NCI-H2227 (cell line): ENCODE results near the gene KLHL25.
"Not testable (repeated sequence)": the region's sequence is repeated elsewhere in the genome, so short reads cannot be mapped to it uniquely, and the experiment has no call there.

ENCODE experiments used
- DNase-seq: peaks from one replicate; lab custom pipeline; 2025; ENCODE audit not compliant: unreplicated experiment; lab: John Stamatoyannopoulos, UW

KLHL25 gene

DNA sequence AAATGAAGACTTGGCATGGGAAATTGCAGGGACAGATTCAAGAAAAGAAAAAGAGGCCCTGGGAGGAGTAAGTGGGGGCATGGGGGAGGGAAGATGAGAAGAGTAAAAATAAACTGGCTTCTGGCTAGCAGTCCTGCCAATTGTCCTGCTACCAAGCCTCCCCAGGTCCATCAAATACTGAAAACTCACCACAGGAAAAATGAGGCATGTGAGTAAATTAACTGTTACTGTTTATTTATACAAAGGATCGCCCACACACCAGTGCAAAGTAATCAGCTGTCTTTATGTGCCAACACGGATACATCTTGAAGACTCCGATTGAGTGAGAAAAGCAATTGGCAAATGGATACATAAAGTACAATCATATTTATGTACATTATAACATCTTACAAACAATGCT, 10.7 kb upstream of the KLHL25 start:
- DNase-seq = no peak

DNA sequence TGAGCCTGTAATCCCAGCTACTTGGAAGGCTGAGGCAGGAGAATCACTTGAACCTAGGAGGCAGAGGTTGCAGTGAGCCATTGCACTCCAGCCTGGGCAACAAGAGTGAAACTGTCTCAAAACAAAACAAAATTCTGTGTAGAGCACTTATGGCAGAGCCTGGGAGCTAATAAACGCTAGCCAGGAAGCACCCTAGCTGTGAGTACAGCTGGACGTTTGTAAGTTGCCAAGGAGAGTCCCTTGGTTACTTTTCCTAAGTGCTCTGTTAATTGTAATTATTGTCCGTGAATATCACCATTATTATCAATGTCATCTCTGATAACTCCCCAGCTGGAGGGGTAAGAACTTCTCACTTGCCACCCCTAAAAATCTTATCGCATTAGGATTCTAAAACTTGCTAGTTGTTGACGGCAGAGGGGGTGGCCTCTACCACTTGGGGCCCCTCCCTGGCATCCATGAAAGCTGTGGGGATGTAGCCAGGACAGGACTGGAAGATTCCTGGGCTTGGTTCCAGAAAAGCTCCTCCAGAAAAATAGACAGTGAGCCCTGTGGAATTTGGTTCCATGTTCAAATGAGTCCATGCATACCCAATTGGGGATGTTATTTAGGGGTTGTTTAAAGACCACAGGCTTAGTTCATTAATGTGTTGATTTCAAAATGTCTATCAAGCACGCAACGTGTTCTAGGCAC, 9.9 kb upstream of the KLHL25 start:
- no peak for DNase-seq

DNA sequence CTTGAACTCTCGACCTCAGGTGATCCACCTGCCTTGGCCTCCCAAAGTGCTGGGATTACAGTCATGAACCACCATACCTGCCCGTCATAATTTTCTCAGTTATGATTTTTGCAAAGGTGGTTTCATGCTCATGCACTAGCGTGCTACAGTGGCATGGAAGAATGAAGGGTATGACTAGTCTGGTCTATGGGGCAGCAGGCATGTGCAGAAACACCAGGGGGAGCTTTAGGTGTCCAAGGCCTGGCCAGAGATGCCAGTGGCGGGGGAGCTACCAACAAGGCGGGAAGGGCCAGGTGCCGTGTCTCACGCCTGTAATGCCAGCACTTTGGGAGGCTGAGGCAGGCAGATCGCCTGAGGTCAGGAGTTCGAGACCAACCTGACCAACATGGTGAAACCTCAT, 7.9 kb upstream of the KLHL25 start:
- DNase-seq = not testable (repeated sequence)

DNA sequence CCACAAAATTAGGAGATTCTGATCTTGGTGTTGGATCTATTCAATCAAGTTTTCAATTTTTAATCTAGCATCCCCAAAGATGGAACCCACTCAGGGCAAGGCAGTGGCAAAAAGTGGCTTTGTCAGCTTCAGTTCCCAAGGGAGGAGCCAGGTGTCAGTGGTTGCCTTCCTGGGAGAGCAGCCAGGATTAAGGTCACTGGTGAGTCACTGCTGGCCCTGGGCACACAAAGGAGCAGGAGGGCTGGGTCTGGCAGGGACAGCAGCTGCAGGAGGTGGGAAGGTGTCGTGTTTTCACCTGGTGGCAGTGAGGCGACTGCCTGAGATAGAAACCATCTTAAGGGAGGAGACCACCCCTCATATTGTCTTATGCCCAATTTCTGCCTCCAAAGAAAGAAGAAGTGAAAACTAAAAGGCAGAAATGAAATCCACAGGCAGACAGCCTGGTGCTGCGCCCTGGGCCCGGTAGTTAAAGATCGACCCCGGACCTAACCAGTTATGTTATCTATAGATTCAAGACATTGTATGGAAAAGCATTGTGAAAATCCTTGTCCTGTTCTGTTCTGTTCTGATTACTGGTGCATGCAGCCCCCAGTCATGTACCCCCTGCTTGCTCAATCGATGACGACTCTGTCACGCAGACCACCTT, 5.9 kb upstream of the KLHL25 start:
- DNase-seq = no peak

DNA sequence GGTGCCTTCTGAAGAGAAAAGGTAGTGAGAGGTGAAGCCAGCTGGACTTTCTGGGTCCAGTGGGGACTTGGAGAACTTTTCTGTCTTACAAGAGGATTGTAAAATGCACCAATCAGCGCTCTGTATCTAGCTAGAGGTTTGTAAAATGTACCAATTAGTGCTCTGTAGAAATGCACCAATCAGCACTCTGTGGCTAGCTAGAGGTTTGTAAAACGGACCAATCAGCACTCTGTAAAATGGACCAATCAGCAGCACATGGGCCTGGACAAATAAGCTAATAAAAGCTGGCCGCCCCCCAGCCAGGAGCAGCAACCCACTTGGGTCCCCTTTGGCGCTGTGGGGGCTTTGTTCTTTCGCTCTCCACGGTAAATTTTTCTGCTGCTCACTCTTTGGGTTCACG, 1.6 kb upstream of the KLHL25 start:
- DNase-seq = not testable (repeated sequence)

DNA sequence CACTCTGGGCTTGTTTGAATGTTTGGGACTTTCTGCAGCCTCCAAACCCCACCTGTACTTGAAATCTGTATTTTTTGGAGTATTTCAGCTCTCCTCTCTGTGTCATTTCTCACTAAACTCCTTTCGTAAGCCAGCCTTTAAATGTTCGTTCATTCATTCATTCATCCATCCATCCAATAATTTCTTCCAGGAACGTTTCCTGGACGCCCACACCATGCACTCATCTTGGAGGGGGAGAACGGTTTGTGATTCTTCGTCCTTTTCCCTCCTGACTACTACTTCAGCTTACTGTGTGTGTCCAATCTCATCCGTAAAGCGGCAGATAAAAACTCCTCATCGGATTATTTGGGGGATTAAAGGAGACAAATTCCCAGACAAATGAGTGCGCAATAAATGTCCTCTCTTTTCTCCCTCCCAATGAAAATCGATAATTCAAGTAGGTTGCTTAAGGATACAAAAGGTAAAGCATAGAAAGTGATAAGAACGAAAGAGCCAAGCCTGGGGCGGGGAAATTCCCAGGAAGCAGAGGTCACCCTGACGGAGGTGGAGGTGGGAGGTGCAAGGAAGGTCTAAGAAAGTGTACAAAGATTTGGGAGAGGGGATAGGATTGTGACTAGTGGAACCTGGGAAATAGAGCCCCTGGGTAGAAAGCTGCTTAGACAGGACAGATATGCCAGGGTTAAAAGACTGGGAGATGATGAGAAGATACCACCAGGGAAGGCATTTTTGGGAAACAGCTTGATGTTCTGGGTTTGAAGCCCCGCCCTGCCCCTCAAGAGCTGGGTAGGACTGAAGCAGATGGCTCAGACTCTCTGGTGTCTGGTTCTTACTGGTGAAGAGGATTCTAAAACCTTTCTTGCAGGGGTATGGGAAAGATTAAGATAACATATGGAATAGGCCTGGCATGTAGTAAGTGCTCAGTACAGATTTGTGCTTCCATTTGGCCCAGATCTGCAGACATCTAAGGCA, 896 bp upstream of the KLHL25 start:
- no peak for DNase-seq

DNA sequence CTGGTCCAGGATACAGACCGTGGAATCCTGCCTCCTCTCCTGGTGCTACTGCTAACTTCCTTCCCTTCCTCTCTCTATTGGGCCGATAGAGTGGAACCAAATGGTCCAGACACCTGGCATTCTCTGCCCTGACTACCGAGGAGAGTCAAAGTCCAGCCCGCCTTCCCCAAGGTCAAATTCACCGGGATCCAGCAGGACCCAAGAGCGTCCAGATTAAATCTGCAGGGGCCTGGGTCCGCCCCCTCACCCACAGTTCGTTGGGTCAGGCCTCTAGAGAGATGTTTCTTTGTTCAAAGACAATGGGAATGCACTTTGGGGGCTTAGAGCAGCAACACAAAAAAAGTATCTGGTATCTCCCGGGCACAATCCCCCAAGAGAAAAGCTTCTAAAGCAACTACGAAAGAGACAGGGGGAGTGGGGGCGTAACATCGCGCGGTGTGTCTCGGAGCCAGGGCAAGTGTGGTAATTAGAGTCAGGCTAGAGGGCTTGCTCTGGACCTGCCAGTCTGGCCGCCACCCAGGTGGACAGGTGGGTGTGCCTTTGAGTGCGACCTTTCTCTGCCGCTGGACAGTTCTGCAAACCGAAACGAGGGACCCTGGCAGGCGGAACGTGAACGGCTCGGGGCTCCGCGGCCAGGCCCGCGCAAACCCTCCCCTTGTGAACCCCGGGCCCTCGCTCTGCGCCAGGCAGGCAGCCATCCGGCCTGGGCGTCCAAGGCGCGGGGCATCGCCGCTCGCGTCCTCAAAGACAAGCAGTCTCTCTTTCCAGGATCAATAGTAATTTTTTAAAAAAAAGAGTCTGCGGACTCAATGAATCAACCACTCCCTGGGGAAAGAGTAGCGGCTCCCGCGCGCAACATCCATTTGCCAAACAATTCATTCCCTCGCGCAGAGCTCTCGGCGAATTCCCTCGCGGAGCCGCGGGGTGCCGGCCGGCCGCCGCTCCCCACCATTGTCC, 806 bp downstream of the KLHL25 start:
- DNase-seq = peak; percentile 32

DNA sequence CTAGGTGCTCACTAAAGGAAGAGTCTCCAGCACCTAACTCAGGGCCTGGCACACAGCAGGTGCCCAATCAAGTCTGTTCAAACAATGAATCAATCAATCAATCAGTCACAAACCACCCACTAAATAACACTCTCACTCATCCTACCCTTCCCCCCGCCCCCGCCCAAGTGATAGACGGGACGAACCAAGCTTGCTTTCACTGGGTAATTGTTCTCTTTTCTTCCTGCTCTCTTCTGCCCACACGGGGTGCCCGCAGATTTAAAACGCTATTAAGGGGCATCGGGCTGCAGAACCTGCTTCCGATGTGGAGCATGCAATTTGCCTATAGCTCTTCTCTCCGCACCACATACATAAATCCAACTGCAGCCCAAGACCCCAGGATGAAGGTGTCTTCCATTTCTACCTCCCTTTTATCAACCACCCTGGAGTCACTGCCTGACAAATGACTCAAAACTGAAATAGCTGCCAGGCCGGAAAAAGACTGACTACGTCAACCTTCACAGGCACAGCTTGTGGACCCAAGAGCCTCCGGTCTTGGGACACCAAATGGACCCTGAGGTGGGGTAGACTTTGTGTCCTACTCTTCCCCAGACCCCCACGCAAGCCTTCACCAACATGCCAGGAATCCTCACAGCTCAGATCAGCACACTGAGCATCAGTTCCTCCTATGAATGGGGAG, 1.7 kb downstream of the KLHL25 start:
- DNase-seq = no peak

DNA sequence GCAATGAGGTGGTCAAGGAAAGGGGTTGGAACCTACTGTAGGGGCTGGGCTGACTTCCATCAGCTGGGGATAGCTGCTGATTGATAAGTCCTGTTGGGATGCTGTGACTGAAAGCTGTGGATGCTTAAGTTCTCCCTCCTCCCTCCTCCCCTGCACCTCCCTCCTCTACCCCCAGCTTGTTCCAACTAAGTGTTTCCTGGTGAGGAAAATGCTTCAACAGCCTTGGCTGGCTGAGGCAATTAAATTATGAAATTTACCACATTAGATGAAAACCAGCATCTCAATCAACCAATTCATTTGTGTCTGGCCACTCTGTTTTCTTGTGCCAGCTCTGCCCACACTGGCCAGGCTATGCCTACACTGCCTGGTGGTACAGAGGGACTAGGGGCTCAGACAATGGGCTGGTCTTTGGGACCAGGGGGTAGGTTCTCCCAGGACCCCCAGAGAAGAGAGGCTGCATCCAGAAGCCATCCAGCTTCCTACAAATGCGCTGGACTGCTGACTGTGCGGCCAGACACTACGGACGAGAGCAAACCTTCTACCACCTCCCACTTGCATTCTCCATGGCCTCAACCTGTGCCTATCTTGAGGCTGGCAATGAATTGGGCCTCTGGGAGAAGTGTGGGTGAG, 2.5 kb downstream of the KLHL25 start:
- no peak for DNase-seq

DNA sequence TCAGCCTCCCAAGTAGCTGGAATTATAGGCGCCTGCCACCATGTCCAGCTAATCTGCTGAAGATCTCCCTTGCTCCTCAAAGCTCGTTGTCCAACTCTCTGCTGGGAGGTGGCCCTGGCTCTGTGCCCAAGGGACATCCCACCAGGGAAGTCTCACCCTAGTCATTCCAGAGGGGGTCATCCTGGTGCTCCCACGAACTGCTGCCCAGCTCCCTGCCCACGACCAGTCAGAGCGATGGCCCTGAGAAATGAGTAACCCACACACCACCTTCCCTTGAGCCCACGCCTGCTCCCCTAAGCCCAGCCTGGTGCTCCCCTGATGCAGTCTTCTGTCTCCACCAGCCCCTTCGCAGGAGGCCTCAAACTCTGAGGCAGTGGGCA, 5.2 kb downstream of the KLHL25 start:
- DNase-seq = no peak

DNA sequence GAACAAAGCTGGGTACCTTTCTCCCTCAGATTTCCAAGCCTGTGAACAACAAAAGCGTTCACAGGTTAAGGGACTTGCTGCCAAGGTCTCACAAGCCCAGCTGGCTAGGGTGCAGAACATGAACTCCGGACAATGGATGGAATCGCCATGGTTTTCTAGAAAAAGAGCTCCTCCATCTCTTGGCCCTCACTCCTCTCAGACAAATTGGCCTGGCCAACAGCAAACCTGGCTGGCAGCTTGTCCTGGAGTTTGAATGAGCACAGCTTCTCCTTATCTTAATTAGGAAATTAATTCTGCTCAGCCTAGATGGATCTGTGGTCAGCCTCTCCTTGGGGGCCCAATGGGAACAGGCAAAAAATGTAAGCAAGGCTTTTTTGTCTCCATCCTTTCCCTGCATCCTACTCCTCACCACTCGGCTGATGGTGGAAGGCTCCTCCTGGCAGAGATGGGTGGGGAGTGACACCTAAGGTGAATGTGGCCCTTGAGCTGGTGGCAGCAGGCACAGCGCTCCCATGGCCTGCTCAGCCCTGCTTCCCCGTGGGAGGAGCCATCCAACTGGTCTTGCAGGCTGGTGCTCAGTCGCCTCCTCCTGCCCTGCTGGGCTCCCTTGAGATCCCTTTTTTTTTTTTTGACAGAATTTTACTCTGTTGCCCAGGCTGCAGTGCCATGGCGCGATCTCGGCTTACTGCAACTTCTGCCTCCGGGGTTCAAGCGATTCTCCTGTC, 5.8 kb downstream of the KLHL25 start:
- DNase-seq = no peak

DNA sequence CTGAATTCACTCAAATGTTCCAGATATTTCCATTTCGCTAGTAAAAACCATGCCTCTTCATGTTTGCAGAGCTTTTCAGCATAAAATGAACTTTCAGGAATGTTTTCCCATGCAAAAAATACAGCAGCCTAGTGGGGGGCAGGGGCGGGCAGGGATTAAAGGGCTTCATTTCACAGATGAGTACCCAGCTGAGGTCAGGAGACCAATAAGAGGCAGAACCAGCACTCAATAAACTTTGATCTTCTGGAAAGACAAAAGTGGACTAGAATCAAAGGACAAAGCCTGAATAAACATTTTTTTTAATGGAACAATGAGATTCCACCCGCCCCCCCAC, 8.0 kb downstream of the KLHL25 start:
- no peak for DNase-seq

DNA sequence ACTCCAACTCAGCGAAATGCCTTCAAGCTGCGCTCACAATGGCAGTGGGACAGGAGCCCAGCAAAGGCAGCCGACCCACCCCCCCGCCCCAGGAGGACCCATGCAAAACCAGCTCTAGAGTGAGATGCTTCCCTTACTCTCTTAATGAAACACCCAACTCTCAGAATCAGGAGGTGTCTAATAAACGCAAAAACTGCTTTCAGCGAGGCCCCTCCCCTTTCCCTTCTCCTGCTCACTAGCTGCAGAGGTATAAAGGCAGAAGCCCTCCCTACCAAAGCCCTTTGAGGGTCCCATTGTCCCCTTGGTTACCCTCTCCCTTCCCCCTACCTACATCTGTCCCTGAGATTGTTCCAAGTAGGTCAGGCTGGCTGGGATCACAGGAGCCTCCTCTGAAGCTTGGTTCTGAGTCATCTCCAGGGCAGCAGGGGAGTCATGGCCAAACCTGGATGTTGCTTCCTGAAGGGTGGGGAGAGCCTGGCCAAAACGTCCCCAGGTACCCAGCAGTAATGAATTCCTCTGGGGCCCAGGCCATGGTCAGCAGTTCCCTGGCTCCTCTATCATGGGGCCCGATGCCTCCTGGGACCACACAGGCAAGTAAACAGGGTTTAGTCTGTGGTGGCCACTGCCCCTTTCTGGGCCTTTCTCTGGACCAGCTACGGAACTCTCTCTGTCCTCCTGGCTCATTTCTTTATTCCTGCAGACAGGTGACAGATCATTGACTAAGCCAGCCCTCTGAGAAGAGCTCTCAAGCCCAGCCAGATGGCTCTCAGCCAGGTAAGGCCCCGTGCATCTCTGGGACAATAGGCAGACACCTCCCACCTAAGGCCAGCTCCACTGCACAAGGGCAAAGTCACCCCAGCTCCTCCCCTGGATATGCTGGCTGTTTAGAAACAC, 8.6 kb downstream of the KLHL25 start:
- no peak for DNase-seq

DNA sequence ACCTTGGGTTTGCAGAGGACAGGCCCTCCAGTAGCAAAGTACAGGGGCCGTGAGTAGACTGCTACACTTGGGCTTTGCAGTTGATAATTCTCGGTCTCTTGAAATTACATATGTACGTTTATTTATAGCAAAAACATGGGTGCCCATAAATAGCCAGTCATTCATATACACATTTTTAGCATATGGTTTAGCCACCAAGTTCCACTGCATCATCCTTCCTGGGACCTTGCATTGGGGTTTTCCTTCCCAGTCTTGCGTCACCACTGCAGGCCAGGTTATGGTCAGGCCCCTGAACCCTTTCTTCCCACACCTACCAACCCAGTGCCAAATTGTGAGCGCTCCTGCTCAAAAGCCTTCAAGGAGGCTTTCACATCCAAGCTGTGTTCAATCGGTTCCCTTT, 12.7 kb downstream of the KLHL25 start:
- no peak for DNase-seq

DNA sequence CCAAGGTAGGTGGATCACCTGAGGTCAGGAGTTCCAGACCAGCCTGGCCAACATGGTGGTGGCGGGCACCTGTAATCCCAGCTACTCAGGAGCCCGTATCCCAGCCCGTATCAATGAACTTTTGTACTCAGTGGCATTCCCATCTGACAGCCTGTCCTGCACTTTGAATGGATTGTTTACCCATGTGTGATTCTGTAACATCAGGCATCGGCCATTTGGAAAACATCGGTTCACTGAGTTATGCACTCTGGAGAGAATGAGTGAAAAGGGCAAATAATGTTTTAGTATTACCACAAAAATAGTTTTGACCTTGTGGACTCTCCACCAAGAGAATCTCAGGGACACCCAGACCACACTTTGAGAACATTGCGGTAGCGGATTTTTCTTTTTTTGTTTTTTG, 13.6 kb downstream of the KLHL25 start:
- DNase-seq = no peak

DNA sequence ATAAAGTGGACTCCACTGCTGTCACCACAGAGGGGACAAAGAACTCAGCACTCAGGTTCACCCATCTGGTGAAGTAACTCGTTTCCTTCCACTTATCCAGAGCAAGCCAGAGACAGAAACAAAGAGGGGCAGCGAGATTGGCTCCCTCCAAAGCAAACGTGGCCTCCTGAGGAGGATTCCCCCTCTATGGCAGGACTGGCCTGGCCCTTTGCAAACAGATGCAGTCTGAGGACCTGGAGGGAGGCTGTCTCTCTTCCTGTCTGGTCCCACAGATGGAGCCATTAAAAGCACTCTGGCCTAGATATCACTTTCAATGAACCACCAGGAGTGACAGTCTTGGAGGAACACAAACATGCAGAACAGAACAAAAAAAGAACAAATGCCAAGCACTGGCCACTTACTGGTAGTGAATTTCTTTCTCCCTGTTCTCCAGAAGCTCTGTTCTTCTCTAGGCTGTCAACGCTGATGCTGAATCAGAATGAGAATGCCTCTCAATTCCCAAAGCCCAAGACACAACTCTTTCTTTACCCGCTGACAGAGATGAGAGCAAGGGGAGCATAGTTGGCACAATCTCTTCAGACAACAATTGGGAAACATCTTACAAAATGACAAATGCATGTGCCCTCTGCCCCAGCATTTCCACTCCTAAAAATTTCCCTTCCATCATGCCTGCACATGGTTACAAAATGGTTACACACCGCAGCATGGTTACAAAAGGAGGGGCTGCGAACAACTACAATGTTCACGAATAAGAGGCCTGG, 14.3 kb downstream of the KLHL25 start:
- no peak for DNase-seq

DNA sequence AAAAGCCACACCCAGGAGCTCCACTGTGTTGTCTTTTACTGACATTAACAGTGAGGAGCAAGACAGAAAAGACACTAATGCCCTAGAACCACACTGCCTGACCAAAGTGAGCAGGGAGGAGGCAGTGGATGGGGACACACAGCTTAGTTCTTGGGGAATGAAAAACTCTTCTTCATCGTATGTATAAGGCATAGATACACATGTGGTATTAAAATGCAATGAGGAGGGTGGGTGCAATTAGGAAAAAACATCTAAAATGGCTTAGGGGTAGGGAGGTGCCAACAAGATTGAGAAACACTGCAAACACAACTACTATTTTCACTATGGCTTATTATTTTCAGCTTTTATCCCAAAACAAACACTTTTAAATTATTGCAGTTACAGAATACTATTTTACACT, 15.5 kb downstream of the KLHL25 start:
- DNase-seq = no peak
